GM21423 (cell line): Measurements from ENCODE around the gene ACSM4.
"Not testable (repeated sequence)": the region's sequence is repeated elsewhere in the genome, so short reads cannot be mapped to it uniquely, and the experiment has no call there.

Experiments
- ATAC-seq: cut with Tn5 transposase; IDR thresholded peaks from one replicate; pipeline ENCODE4 v1.9.1; 2021; ENCODE audit warnings: mild to moderate bottlenecking, moderate library complexity; ENCODE audit not compliant: unreplicated experiment

Gene ACSM4, protein sequence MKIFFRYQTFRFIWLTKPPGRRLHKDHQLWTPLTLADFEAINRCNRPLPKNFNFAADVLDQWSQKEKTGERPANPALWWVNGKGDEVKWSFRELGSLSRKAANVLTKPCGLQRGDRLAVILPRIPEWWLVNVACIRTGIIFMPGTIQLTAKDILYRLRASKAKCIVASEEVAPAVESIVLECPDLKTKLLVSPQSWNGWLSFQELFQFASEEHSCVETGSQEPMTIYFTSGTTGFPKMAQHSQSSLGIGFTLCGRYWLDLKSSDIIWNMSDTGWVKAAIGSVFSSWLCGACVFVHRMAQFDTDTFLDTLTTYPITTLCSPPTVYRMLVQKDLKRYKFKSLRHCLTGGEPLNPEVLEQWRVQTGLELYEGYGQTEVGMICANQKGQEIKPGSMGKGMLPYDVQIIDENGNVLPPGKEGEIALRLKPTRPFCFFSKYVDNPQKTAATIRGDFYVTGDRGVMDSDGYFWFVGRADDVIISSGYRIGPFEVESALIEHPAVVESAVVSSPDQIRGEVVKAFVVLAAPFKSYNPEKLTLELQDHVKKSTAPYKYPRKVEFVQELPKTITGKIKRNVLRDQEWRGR

DNA sequence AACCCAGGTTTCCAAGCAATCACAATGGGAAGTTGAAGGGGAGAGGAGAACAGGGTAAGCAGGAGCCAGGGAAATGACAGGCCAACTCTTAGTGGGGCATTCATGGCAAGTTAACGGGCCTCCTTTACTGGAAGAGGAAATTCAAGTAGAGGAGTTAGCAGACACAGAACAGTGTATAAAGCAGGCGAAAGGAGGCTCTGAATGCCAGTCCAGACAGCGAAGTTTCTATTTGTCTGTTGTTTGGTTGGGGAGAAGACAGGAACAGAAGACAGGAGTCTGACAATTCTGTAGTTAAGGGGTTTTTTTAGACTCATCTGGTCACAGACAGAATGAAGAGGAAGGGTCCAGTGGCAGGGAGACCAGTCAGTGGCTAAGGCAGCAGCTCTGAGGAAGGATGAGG is at the start of gene ACSM4:
Gene ACSM4, plus strand, starts transcription at position 301 of the 400 bp plus-strand sequence. CDS start 260 bp downstream, outside the sequence.
- ATAC-seq = no peak

DNA sequence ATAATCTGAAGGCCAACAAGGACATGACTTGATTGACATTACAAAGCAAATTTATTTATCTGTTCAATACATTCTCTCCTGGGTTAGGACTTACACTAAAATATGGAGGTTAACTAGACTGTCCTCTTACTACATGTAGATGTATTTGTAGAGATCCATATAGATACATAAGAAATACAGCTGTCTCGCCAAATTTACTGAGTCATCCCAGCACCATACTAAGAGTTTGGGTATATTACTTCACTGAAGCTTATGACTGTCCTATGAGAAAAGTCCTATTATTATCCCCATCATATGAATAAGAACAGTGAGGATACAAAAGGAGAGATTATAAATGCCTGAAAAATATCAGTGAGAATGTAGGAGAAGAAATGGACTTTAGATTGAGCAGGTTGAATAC is 44.8 kb upstream of the ACSM4 start:
- ATAC-seq = no peak

DNA sequence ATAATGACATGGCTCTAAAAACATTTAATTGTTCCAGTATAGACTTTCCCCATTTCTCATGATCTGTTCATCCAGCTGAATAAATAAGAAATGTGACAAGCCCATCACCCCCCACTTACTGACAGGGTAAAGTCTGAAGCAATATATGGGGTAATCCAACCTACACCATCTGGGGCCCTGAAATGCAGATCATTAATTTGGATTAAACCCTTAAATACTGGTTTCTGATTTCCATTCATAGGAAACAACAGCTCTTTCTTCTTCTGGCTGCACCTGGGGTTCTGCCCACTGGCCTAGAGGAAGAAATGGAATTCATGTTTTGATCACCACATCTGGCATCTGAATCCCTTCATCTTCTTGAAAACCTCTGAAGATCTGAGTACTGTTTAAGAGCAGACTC is 39.3 kb upstream of the ACSM4 start:
- no peak for ATAC-seq

DNA sequence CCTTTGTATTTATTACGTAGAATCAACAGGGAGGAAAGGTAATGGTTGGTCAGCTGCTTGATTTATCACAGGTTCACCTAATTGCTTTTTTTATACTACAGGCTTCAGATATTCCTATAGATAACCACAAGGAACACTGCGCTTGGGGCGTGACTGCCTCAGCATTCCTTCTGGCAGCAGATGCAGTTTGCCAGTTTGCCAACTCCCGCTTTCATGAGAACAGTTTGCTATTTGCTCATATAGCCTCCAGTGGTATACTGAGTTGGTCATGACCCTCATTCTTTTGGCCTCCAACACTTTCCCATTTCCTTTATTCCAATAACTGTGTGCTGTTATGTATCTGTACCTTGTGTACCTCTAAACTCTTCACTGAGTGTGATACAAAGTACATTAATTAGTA is 38.6 kb upstream of the ACSM4 start:
- ATAC-seq = no peak

DNA sequence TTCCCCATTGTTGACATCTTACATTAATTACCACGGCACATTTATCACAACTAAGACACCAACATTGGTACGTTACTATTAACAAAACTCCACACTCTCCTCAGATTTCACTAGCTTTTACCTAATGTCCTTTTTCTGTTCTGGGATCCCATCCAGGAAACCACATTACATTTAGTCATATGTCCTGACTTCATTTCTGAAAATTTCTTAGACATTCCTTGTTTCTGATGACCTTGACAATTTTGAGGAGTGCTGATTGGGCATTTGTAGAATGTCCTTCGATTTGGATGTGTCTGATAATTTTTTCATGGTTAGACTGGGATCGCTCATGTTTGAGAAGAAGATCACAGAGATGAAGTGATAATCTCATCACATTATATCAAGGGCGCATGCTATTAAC is 34.6 kb upstream of the ACSM4 start:
- no peak for ATAC-seq

DNA sequence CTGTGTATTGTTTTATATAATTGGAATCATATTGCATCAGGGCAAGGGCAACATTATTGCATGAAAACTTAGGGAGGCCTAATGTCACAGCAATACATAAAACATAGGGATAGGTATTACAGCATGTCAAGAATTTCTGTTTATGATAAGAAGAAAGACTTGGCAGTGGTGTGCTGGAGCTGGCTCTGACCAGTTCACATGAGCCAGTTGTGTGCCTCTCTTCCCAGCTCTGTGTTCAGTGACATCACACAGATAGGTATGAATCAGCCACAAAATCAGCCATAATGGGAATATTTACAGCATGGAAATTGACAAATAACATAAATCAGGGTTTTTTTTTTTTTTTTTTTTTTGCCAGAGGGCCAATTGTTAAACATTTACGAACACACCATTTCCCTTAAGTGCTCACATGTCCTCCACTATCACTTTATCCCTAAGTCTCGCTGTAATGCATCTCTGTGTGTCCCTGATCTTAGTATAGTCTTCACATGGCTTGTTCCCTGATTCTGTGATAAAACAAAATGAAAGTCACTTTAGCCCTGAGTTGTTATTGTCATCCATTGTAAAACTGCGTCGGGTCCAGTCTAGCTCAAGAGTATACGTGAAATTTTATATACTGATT is 31.9 kb upstream of the ACSM4 start:
- ATAC-seq = no peak

DNA sequence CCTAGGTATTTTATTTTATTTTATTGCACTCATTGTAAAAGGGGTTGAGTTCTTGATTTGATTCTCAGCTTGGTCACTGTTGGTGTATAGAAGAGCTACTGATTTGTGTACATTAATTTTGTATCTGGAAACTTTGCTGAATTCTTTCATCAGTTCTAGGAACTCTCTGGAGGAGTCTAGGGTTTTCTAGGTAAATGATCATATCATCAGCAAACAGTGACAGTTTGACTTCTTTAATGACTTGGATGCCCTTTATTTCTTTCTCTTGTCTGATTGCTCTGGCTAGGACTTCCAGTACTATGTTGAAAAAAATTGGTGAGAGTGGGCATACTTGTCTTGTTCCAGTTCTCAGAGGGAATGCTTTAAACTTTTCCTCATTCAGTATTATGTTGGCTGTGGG is 28.4 kb upstream of the ACSM4 start:
- not testable (repeated sequence) for ATAC-seq

DNA sequence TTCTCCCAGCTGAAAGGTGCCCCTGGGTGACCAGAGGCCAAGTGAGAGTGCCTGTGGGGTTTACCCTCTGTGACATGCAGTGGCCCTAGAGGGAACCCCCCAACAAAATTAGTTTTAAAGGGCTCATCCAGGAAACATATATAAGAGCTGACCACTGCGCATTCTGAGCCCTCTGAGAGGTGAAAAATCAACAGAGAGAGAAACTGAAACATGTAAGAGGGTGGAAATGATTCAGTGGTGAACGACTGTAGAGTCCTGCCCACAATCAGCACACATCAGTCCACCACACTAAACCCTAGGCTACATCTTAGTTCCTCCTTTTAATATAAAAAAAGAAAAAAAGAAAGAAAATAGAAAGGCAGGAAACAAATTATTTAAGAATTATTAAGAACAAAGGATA is 21.0 kb upstream of the ACSM4 start:
- ATAC-seq = no peak

DNA sequence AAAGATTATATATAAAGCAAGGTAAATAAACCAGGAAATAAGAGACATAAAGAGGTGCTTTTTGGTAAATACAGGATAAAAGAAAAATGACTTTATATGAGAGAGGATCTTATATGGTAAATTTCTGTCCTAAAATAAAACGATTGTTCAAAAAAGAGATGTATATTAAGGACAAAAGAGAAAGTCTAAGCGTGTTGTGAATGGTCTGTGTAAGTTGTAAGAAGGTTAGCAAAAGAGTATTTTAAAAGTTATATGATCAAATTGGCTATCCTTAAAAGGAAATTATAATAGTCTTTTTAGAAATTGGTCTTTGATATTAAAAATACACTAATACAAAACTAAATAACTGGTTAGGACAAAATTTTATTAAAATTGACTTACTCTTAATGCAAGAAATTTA is 14.1 kb upstream of the ACSM4 start:
- no peak for ATAC-seq

DNA sequence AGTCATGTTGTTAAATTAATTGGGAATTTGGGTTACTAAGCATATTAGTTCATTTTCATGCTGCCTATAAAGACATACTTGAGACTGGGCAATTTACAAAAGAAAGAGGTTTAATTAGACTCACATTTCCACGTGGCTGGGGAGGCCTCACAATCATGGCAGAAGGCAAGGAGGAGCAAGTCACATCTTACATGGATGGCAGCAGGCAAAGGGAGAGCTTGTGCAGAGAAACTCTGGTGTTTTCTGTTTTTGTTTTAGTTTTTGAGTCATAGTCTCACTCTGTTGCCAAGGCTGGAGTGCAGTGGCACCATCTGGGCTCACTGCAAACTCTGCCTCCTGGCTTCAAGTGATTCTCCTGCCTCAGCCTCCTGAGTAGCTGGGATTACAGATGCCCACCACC is 13.3 kb upstream of the ACSM4 start:
- not testable (repeated sequence) for ATAC-seq

DNA sequence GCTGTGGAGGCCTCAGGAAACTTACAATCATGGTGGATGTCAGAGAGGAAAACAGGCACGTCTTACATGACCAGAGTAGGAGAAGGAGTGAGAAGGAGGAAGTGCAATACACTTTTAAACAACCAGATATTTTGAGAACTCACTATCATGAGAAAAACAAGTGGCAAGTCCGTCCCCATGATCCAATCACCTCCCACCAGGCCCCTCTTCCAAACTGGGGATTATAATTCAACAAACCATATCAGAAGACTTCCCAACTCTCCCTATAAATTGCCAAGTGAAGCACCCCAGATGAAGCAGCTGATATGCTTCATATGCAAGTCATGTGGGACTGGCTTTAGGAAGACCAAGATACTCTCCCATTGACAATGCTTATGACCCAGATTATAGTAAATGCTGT is 11.6 kb upstream of the ACSM4 start:
- no peak for ATAC-seq

DNA sequence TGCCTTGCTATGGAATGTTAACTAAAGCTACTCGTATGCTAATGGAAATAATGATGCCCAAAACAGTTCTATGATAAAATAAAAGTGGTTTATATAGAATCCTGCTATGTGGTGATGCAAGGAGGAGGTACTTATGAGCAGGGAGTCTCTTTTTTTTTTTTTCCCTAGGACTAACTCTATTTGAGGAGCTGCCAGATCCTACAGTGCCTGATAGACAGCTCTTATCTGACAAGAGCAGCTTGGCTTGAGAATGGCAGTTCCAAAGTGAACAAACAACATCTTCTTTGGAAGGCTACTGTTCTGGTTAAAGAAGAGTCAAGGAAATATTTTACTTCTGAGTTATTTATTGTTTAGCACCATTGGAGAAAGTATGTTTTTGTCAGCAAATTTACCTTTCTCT is 10.2 kb upstream of the ACSM4 start:
- no peak for ATAC-seq

DNA sequence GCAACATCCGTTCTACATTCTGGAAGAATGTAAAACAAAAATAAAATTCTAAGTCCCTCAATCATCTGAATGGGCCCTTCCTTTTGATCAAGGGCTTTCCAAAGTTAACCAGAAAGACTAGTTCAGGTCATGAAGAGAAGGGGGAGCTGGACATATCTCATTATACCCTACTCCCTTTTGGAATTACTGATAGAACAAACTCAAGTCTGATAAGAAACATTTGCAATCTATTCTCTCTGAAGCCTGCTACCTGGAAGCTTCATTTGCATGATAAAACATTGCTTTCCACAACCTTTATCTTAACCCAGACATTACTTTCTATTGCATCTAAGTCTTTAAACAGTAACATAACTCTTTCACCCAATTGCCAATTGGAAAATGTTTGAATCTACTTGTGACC is 8.3 kb upstream of the ACSM4 start:
- ATAC-seq = no peak

DNA sequence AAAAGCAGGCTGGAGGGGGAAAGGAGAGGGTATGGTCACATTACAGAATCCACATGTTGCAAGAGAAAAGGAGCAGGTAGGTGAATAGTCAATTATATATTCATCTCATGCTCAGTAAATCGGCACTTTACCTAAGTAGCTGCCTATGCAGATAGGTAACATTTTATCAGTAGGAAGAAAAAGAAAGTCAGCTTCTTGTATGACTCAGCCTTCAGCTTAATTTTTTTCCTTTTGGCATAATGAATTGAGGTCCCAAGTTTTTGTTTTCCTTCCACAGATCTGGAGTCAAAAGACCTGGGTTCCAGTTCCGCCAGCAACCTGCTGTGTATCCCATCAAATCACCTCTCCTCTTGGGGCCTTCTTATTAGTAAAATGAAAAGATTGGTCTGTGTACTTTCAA is 6.0 kb upstream of the ACSM4 start:
- no peak for ATAC-seq

DNA sequence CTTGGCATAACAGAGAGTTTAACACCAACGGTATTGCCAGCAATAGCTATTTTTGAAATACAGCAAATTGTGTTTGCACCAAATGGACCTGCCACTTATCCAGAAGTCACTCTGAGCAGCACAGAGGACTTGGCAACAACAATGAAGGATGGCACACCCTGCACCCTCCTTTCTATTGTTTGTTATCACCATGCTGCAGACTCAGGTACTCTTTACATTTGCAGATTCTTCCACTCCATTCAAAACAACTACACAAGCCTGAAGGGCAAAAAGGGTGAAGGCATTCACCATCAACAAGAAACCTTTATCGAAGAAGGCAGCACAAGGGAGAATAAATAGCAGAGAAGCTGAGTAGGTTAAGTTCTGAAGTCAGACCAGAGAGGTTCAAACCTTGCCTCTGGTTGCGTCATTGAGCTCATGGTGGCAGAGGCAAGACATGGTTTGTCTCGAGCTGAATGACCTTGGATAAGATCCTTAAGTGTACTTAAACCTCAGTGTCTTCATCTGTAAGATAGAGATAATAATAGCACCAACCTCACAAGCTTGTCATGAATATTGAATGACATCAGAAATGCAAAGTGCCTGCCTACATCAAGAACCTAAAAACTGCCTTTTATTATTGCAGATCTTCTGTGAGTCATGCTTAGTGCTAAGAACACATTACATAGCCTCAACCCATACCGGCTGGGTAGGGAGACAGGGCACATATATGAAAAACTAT is 1.4 kb upstream of the ACSM4 start:
- no peak for ATAC-seq

DNA sequence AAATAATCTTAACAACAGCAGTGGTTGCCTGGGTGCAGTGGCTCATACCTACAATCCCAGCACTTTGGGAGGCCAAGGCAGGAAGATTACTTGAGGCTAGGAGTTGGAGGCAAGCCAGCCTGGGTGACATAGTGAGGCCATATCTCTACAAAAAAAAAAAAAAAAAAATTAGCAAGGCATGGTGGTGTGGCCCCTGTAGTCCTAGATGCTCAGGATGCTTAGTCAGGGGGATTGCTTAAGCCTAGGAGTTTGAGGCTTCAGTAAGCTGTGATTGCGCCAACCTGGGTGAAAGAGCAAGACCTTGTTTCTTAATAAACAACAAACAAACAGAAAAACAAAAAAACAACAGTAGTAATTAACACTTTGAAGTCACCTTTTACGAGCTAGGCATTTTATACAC is 642 bp upstream of the ACSM4 start:
- ATAC-seq = no peak

DNA sequence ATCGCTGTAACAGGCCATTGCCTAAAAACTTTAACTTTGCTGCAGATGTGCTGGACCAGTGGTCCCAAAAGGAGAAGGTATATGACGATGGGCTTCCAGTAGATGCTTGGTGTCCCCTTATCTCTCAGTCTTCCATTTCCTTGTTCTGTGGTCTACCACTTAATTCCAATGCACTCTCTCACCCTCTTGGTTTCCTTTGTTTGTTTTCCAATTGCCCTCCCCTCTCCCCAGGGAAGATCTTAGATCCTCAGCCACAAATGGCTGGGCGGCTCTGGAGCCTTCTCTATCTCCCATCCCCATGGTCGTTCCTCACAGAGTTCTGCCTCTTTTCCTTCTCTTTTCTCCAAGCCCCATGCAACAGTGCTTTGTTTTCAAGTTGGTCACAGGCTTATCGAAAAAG is 584 bp downstream of the ACSM4 start:
- no peak for ATAC-seq

DNA sequence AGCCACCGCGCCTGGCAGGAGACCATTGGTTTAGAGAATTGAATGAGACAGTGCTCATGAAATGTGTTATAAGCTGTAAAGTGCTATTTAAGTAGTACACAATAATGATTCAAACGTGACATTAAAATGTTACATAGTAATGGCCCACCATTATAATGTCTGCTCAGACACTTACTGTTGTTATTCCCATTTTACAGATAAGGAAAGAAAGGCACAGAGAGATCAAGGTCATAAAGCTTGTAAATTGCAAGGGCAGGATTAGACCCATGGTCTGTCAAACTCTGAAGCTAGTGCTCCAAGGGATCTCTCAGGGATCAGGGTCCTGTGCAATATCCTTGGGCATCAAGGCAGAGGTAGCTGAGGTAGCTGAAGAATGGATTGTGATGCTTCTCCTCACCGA is 6.2 kb downstream of the ACSM4 start:
- ATAC-seq = no peak

DNA sequence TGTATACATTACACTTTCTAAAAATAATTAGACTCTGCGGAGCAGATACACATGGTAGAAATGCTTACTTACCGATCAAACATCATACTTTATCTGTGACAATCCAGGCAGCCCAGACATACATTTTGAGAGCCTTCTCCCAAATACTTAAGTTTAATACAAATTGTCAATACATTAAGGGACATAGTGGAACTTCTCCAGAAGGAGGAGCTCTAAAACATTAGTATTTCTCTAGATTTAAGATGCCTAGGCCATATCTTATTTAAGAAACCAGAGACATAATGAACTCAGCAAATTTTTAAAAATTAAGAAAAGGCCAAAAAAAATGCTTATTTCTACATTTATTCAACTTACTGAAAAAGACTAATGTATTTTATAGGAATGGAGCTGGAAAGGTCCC is 16.1 kb downstream of the ACSM4 start:
- no peak for ATAC-seq

DNA sequence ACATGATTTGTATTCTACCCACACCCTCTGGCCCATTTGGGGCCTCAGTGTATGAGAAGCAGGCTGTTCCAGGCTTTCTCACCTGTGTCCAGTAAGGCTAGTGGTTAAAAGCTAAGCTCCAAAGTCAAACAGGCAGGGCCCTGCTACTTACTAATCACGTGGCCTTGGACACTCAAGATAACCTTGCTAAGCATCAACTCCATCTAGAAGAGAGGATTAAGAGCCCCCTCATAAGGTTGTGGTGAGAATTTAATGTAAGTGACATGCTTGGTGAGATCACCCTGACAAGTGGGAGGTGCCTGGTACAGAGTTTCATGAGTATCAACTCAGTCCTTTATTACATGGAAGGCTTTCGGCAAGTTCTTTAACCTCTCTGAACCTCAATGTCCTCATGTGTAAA is 17.8 kb downstream of the ACSM4 start:
- ATAC-seq = no peak

DNA sequence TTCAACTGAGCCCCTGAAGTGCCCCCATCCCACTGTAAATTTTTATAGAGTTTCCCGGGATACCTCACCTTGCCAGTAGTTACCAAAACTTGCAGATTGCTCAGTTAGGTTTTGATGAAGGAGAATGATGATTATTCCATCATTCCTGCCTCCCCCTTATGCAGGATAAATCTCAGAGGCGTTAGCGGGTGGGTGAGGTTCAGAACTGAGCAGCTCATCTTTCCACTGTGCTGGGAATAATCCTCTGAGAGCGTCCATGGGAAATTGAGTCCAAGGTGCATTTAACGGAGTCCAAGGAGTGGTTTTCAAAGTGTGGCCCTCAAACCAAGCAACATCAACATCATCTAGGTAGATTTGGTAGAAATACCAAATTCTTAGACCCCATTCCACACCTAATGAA is 18.7 kb downstream of the ACSM4 start:
- ATAC-seq = no peak

DNA sequence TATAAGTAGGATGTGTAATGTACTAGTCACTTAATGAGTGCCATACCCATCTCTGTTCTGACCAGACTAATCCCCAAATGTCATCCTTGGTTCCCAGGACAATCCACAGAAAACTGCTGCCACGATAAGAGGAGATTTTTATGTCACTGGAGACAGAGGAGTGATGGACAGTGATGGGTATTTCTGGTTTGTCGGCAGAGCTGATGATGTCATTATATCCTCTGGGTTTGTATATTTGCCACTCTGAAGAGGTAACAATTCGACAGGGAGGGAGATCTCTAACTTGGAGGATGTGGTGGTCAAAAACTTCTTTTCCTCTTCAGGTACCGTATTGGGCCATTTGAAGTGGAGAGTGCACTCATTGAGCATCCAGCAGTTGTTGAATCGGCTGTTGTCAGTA is 20.3 kb downstream of the ACSM4 start:
- no peak for ATAC-seq
